Lower lobe of right lung (tissue), 2 donors: ENCODE results near the gene EHD4. TPM values are rescaled to one million over a fixed set of nuclear protein-coding genes. Genes with fewer than 3 reads are reported as not detected.

ENCODE experiments used
- ATAC-seq, 2 donors: fragments of 200-7000 bp; cut with Tn5 transposase; one replicate each; pipeline ENCODE4 v1.9.1; 2020 to 2022; ENCODE audit warnings: mild to moderate bottlenecking in 2 of 2, moderate library complexity in 2 of 2
- DNase-seq: peaks from one replicate; pipeline ENCODE4 v3.0.0-alpha.2; 2020
- H3K27ac ChIP-seq: fragments of 200-600 bp; one replicate; pipeline ENCODE4 v1.8.0; 2022
- H3K27me3 ChIP-seq: fragments of 200-600 bp; one replicate; pipeline ENCODE4 v1.8.0; 2022; ENCODE audit warnings: low read depth
- H3K36me3 ChIP-seq: fragments of 200-600 bp; one replicate; pipeline ENCODE4 v1.8.0; 2022; ENCODE audit warnings: mild to moderate bottlenecking
- H3K4me1 ChIP-seq: fragments of 200-600 bp; one replicate; pipeline ENCODE4 v1.8.0; 2022
- H3K4me3 ChIP-seq: fragments of 200-600 bp; one replicate; pipeline ENCODE4 v1.8.0; 2022; ENCODE audit warnings: mild to moderate bottlenecking
- H3K9me3 ChIP-seq: fragments of 200-600 bp; one replicate; pipeline ENCODE4 v1.8.0; 2022
- intact Hi-C: fragments of 100-400 bp; cut with DNase I; formaldehyde crosslinking; loops from one replicate; pipeline ENCODE4 v1.11.0; 2022
- total RNA-seq: library from RNA; stranded (reverse); fragmentation: NEBNext Ultra II Directional; extraction: Animal tissue kit (Norgen Biotek cat#: 25700); gene quantifications from one replicate; pipeline ENCODE4 v1.2.1, GENCODE V29; 2021
- TF ChIP-seq, protein P1 (sequence below): fragments of 200-600 bp; IDR thresholded peaks from one replicate; pipeline ENCODE4 v1.8.0; 2022; ENCODE audit warnings: antibody characterized with exemption, mild to moderate bottlenecking
- donor health status: DM: no; HTN: yes; CAD: no; lungs with severe emphysema.

Gene EHD4
- total RNA-seq, 1 donor from 2014 or later: 35.0 TPM

DNA sequence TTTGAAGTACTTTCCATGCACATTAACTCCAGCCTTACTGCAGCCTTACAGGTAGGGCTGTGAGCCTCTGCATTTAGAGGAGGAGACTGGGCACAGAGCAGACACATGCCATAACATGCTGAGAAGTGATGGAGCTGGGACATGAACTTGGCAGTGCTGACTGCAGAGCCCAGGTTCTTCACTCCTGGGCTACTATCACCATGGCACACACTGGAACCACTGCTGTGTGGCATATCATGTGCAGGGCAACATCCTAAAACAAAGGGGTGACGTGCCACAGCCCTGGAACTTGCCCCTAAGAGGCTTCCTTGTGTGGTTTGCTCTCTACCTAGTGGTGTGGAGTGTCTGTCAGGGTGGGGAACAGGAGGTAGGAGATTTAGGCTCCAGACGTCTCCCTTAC, 25.4 kb downstream of the EHD4 start:
- TF ChIP-seq, protein P1, sequence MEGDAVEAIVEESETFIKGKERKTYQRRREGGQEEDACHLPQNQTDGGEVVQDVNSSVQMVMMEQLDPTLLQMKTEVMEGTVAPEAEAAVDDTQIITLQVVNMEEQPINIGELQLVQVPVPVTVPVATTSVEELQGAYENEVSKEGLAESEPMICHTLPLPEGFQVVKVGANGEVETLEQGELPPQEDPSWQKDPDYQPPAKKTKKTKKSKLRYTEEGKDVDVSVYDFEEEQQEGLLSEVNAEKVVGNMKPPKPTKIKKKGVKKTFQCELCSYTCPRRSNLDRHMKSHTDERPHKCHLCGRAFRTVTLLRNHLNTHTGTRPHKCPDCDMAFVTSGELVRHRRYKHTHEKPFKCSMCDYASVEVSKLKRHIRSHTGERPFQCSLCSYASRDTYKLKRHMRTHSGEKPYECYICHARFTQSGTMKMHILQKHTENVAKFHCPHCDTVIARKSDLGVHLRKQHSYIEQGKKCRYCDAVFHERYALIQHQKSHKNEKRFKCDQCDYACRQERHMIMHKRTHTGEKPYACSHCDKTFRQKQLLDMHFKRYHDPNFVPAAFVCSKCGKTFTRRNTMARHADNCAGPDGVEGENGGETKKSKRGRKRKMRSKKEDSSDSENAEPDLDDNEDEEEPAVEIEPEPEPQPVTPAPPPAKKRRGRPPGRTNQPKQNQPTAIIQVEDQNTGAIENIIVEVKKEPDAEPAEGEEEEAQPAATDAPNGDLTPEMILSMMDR: no peak
- Histone ChIP-seq H3K27ac (no peak overlapping the region), H3K4me1 (peaks cover 59% of the 10 kb centered on the region), H3K4me3 (no peak overlapping the region), H3K27me3 (no peaks in the 10 kb centered on the region), H3K36me3 (peaks cover 46% of the 10 kb centered on the region), H3K9me3 (no peaks in the 10 kb centered on the region)
- intact Hi-C loops: no loop called here
- DNase-seq (no peak), ATAC-seq (no peak)

DNA sequence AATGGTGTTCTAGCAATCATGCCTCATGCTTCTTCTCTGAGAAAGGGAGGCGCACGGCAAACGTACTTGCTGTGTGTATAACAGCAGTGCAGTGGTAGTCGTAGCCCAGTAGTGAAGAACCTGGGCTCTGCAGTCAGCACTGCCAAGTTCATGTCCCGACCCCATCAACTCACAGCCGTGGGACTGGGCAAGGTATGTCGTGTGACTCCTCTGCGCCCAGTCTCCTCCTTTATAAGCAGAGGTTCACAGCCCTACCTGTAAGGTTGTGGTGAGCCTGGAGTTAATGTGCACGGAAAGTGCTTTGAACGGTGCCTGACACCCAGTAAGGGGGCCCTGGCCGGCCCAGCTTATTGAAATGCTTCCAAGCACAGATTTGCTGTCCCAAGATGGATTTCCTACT, 26.6 kb downstream of the EHD4 start:
- DNase-seq: no peak
- Histone ChIP-seq H3K4me3 (no peak overlapping the region), H3K4me1 (peaks cover 47% of the 10 kb centered on the region), H3K36me3 (peaks cover 51% of the 10 kb centered on the region), H3K9me3 (no peaks in the 10 kb centered on the region), H3K27me3 (no peaks in the 10 kb centered on the region), H3K27ac (no peak overlapping the region)
- TF ChIP-seq, protein P1: no peak
- intact Hi-C loops: no loop called here
- ATAC-seq: no peak

DNA sequence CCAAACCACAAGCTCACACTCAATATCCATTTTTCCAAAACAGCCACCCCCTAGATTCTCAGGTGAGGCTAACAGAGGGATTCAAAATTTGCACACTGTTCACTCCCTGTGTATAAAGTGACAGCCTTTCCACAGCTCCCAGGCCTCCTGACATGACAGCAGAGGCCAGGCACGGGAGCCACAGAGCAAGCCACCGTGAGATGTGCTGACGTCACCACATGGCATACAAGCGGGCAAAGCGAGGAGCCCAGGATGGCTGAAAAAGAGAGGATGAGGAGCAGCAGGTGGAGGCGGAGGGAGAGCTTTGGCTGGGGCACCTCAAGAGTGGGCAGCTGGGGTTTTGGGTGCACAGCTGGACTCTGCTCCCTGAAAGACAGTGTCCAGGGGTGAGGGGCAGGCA, 27.1 kb downstream of the EHD4 start:
- Histone ChIP-seq H3K27ac (no peak overlapping the region), H3K36me3 (peaks cover 51% of the 10 kb centered on the region), H3K9me3 (no peaks in the 10 kb centered on the region), H3K4me1 (peaks cover 41% of the 10 kb centered on the region), H3K27me3 (no peaks in the 10 kb centered on the region), H3K4me3 (no peak overlapping the region)
- TF ChIP-seq, protein P1: no peak
- no peak for DNase-seq
- ATAC-seq: no peak
- intact Hi-C loops: no loop called here

DNA sequence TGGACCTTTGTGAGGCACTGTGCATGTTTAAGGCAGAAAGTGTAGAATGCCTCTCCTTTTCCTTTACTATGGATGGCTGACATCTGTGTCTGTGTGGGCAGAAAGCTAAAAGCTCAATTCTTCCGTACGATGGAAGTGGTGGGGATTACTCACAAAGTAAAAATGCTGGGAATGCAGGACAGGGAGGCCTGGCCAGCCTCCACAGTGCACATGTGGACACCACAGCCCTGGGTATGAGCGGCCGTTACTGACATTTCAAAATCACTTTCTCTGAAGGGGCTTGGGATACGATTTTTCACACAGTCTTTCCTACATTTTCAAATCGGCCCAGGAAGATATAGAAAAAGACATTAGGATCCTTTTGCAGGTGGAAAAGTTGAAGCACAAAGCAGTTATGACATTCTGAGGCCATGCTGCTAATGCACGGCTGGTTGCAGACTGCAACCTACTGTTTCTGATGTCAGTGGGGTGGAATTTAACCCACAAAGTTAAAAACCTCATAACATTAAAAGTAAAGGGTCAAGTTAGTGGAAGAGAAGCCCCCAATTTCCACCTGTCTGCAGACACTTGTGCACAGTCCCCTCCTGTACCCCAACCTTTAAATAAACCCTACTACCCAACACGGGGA, 27.9 kb downstream of the EHD4 start:
- Histone ChIP-seq H3K9me3 (no peaks in the 10 kb centered on the region), H3K27ac (peak overlapping the region; percentile 26), H3K4me3 (no peak overlapping the region), H3K4me1 (peaks cover 35% of the 10 kb centered on the region), H3K27me3 (no peaks in the 10 kb centered on the region), H3K36me3 (peaks cover 49% of the 10 kb centered on the region)
- DNase-seq: no peak
- intact Hi-C loops: no loop called here
- TF ChIP-seq, protein P1: no peak
- peak; percentile 77 to 82 for ATAC-seq

DNA sequence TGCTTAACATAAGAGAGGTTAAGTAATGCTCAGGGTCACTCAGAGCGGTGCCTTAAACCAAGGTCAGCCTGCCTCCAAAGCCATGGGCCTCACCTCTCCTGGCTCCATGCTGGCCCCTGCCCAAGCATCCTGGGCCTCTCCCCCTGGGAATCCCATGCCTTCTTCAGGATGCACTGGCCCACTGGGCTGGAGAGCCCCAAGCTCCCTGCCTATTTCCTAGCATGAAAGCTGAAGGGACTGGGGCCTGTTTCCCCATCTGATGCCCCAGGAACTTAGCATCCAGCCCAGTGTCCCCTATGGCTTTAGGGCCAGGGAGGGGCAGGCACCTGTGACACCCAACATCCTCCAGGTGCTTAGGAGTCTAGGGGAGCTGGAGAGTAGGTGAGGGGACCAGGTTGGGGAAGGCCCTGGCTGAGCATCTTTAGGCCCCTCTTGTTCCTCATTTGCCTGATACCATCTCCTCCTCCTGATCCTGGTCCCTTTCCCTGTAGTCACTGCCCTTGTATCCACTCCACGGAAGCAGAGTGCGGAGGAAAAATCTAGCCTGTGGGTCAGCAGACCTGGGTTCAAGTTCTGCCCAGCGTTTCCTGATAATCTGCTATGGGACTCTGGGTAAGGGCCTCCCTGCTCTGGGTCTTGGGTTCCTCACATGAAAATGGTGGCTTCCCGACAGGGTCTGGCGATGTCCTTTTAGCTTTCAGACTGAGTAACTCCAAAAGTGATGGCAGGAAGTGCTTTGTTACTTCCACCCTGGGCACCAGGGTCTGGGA, 28.6 kb downstream of the EHD4 start:
- H3K4me3 ChIP-seq: no peak overlapping the region
- H3K9me3 ChIP-seq: no peaks in the 10 kb centered on the region
- no peak for DNase-seq

More for the DNA sequence above, 28.6 kb downstream of the EHD4 start:
- TF ChIP-seq, protein P1: no peak
- ATAC-seq: peak in 1 of 2 donors; percentile 5
- peaks cover 35% of the 10 kb centered on the region for H3K4me1 ChIP-seq
- peak overlapping the region; percentile 26 for H3K27ac ChIP-seq
- peaks cover 48% of the 10 kb centered on the region for H3K36me3 ChIP-seq
- intact Hi-C loops: no loop called here
- H3K27me3 ChIP-seq: no peaks in the 10 kb centered on the region
